GM18907 (cell line): Measurements from ENCODE around the gene PPP1R16B.

Experiments used
- ATAC-seq: cut with Tn5 transposase; IDR thresholded peaks from one replicate; pipeline ENCODE4 v1.9.1; 2021; ENCODE audit warnings: mild to moderate bottlenecking, moderate library complexity; ENCODE audit not compliant: unreplicated experiment

The PPP1R16B gene

DNA sequence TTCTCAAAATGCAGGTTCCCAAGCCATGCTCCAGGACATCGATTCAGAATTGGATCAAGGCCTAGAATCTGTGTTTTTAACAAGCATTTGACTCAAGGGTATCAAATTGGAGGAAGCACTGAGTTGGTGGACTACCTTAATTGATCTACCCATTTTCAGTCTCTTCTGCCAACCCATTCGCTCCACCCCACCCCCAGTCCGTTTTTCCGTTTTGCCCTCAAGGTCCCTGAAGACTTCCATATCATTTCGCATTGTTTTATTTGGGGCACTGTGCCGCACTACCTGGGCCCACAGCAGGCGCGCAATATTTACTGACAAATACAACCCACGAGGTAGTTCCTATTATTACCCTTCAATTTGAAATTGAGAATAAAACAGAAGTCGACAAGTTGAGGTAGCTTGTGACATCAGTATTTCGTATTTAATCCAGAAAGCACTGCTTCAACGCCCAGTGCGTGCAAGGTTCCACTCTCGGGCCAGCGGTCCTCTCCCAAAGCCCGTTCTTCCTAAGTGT, 156.1 kb downstream of the PPP1R16B start:
- ATAC-seq, result no peak

DNA sequence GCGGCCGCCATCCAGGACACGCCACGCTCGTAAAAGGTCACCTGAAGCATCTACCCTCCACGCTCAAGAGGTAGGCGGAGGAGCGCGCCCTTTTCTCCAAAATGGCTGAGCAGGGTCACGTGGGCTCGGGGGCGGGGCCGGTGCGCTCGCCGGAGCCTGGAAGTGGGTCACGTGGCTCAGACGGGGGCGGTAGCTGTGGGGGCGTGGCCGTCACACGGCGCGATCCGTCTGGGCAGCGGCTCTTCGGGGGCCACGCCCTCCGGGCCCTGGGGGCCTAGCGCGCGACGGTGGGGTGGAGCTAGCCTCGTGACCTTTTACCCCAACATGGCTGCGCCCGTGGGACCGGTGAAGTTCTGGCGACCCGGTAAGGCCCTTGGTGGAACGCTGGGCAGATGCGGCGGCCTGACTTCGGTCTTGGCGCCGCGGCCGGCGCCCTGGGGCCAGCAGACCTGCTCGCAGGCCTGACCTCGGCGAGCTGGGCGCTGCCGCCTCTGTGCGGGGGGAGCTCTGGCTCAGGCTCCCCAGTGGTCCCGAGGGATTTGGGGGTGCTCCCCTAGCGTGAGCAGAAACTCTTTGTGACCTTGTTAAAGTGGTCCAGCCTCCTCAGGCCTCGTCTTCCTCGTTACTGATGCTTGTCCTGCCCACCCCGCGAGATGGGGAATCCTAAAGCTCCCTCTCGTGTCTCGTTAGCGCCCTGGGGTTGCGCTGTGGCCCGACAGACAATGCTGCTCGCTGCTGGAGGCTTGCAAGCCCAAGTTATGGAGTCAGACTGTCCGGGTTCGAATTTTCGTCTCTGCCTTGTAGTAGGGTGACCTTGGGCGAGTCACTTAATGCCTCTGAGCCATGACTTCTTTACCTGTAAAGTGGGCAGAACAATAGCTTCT, 156.8 kb downstream of the PPP1R16B start, which contains the start of gene DHX35:
TSS of gene DHX35 (plus strand) at position 301 of the 884 bp plus-strand sequence. CDS start at position 325, 24 bp downstream.
- ATAC-seq, result peak; percentile 94

DNA sequence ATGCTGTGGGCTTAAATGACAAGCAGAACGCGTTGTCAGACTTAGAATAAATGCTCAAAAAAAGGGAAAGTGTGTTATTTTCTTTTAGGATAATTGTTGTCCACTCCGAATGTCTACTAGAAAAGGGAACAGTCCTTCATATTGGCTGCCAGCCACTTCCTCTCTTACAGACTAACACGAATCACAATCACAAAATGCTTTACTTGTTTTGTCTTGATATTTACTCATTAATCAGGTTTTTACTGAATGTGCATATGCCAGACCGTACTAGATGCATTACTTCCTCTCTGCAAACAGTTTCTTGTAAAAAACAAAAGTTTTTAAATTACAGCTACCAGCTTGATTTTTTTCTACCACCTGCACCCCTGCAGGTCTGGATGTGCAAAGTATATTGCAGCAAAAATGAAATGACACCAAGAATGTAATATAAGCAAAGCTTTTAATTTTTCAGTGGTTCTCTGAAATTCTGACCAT, 157.5 kb downstream of the PPP1R16B start:
- no peak for ATAC-seq

DNA sequence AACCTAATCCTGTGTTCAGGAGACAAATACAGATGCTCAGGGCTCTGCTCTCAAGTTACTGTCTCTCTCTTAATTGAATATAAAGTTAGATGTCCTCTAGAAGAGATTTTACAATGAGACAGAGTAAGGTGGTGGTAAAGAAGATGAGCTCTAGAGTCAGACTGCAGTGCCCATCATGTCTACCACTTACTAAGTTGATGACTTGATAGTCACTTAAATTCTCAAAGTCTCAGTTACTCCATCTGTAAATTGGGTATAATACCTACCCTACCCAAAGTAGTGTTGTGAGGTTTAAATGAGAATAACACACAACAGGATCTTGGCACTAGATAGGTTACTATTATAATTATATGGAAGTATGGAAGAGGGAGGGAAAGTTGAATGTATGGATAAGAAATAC, 158.2 kb downstream of the PPP1R16B start:
- no peak for ATAC-seq

DNA sequence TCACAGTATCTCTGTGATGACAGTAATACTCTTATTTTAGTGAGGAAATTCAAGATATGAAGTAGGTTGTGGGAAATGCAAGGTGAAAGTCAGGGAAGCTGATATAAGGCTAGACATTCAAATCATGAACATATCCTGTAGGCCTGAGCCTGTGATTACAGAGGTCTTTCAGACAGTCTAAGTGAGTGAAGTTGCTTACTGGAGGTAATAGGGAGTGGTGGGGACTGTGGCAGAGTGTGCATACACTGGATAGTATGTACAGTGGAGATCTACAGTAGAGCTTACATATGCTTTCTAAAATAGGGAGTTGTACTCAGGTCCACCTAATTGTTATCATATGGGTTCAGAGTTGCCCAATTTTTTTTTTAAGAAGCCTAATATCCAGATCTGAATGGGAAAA, 159.8 kb downstream of the PPP1R16B start:
- ATAC-seq, result no peak

DNA sequence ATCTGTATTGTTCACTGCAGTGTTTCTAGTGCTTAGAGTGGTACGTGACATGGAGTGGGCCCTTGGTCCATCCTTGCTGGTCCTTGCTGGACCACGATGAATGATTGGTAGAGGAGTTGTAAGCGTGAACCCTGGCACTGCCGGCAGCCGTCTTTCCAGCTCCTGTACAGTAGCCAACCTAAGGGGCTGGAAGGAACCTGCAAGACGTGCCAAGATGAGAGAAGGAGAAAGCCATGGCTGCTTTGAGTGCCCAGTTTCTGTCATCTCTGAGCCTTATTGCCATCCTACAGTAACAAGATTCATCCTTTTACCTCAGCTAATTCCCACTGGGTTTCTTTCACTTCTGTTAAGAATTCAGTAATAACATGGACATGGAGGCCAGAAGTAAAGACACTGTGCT, 162.6 kb downstream of the PPP1R16B start:
- ATAC-seq, result no peak

DNA sequence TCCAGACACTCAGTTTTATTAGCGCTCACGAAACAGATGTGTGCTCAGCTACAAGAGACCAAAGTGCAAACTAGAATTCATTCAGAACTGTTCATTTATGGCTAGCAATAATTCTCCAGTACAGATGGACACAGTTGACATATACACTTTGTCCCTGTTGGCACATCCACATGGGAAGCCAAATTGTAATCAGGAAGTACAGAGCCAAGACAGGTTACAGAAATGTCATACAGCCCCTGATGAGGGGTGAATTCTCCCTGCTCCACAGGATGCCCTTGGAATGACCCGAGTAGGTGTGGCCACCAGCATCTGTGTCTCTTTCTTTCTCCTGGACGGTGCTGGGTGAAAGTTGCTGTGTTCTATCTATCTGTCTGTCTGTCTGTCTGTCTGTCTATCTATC, 164.2 kb downstream of the PPP1R16B start:
- ATAC-seq, result no peak

DNA sequence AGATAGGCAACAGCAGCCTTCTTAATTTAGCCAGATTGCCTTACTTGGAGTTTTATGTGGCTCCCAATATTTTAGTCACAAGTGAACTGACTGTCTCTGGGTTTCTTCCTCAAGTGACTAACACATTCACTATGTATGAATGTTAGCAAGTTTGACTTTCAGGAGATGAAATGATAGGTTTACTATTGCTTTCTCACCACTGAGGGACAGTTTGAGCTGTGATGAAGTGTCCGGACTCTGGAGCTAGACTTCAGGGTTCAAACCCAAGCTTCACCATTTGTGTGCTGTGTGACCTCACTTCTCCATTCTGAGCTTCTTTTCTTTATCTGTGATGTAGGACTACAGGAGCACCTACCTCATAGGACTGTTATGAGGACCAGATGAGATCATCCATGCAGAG, 164.8 kb downstream of the PPP1R16B start:
- ATAC-seq, result no peak
